Activated T-helper 17 cell treated with anti-CD3 and anti-CD28 coated beads, Interleukin-2, amount 50 U/mL, for 72 hours (primary cell): ENCODE results near the gene ADAMTS13. TPM values are rescaled to one million over a fixed set of nuclear protein-coding genes. Genes with fewer than 3 reads are reported as not detected.
"Not testable (repeated sequence)": the region's sequence is repeated elsewhere in the genome, so short reads cannot be mapped to it uniquely, and the experiment has no call there.

Experiments
- ATAC-seq: fragments of 150-1000 bp; cut with Tn5 transposase; replicated peaks from 2 replicates; pipeline ENCODE4 v1.10.0; 2021; ENCODE audit warnings: mild to moderate bottlenecking, moderate library complexity
- H3K27ac Mint-ChIP-seq: one replicate; pipeline ENCODE4 v1.8.0; 2022; ENCODE audit warnings: mixed read lengths
- H3K27me3 Mint-ChIP-seq: one replicate; pipeline ENCODE4 v1.8.0; 2022; ENCODE audit warnings: mixed read lengths
- H3K36me3 Mint-ChIP-seq: one replicate; pipeline ENCODE4 v1.8.0; 2022; ENCODE audit warnings: low read depth, mild to moderate bottlenecking, mixed read lengths
- H3K4me1 Mint-ChIP-seq: one replicate; pipeline ENCODE4 v1.8.0; 2022; ENCODE audit warnings: mixed read lengths
- H3K4me3 Mint-ChIP-seq: one replicate; pipeline ENCODE4 v1.8.0; 2022; ENCODE audit warnings: mild to moderate bottlenecking, mixed read lengths
- H3K9me3 Mint-ChIP-seq: one replicate; pipeline ENCODE4 v1.8.0; 2022; ENCODE audit warnings: mixed read lengths
- total RNA-seq, 2 donors: library from RNA; stranded (reverse); gene quantifications; one replicate each; pipeline ENCODE4 v1.2.3, GENCODE V29; 2022

Gene ADAMTS13
- total RNA-seq, 2 donors from 2014 or later, result 1.2 to 3.9 TPM

GRCh38 chr9:133448487-133448972, 26.4 kb downstream of the ADAMTS13 start:
- Mint-ChIP-seq H3K4me3 (no peak overlapping the region), H3K36me3 (no peaks in the 10 kb centered on the region), H3K9me3 (no peaks in the 10 kb centered on the region), H3K27me3 (peaks cover 4% of the 10 kb centered on the region), H3K27ac (no peak overlapping the region), H3K4me1 (no peaks in the 10 kb centered on the region)
- ATAC-seq, result no peak

GRCh38 chr9:133449760-133450159, 27.6 kb downstream of the ADAMTS13 start:
- H3K27me3 Mint-ChIP-seq, result peaks cover 4% of the 10 kb centered on the region
- no peak for ATAC-seq
- no peaks in the 10 kb centered on the region for H3K36me3 Mint-ChIP-seq
- H3K27ac Mint-ChIP-seq, result no peak overlapping the region
- no peak overlapping the region for H3K4me3 Mint-ChIP-seq
- H3K9me3 Mint-ChIP-seq, result no peaks in the 10 kb centered on the region
- H3K4me1 Mint-ChIP-seq, result no peaks in the 10 kb centered on the region

DNA sequence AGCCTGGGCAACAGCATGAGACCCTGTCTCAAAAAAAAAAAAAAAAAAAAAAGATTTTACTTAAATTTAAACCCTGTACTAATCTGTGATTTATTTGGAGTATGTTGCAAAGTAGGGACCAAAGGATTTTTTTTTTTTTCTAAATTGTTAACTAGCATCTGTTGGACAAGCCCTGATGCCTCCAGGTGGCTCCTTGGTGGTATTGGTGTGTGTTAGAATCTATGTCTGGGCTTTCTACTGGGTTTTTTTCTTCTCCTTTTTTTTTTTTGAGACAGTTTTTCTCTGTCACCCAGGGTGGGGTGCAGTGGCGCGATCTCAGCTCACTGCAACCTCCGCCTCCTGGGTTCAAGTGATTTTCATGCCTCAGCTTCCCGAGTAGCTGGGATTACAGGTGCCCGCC, 29.7 kb downstream of the ADAMTS13 start:
- H3K9me3 Mint-ChIP-seq, H3K4me3 Mint-ChIP-seq, H3K36me3 Mint-ChIP-seq, H3K4me1 Mint-ChIP-seq, ATAC-seq, H3K27ac Mint-ChIP-seq, H3K27me3 Mint-ChIP-seq: not testable (repeated sequence)

- Mint-ChIP-seq H3K27ac (no peak overlapping the region), H3K4me3 (no peak overlapping the region), H3K9me3 (no peaks in the 10 kb centered on the region), H3K4me1 (no peaks in the 10 kb centered on the region), H3K27me3 (no peaks in the 10 kb centered on the region), H3K36me3 (no peaks in the 10 kb centered on the region)
- ATAC-seq, result no peak
These were observed 30.4 kb downstream of the ADAMTS13 start for GRCh38 chr9:133452562-133452961.

DNA sequence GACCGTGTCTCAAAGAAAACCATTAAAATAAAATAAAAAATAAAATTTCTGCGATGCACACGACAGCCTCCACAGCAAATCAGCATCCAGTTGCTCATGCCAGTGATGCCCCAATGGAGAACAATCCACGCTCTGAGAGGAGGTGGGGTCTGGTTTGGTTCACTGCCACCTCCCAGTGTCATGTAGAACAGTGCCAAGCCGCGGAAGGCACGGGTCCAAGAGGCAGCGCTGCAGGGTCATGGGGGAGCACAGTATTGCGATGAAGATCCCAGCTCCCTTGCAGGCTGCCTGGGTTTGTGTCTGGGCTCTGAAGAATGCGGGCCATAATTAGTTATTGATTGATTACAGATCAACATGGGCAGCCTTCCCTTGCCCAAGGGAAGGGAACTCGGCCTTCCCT, 31.5 kb downstream of the ADAMTS13 start:
- no peak overlapping the region for H3K27ac Mint-ChIP-seq
- no peaks in the 10 kb centered on the region for H3K9me3 Mint-ChIP-seq
- no peaks in the 10 kb centered on the region for H3K36me3 Mint-ChIP-seq

GRCh38 chr9:133454325-133454724, 32.2 kb downstream of the ADAMTS13 start:
- H3K27ac Mint-ChIP-seq, result no peak overlapping the region
- no peak for ATAC-seq
- no peaks in the 10 kb centered on the region for H3K36me3 Mint-ChIP-seq
- H3K4me1 Mint-ChIP-seq, result no peaks in the 10 kb centered on the region
- H3K4me3 Mint-ChIP-seq, result no peak overlapping the region
- no peaks in the 10 kb centered on the region for H3K9me3 Mint-ChIP-seq
- no peaks in the 10 kb centered on the region for H3K27me3 Mint-ChIP-seq

More for the DNA sequence above, 31.5 kb downstream of the ADAMTS13 start:
- no peak for ATAC-seq
- Mint-ChIP-seq H3K4me1 (no peaks in the 10 kb centered on the region), H3K27me3 (no peaks in the 10 kb centered on the region), H3K4me3 (no peak overlapping the region)

GRCh38 chr9:133454943-133455673, 32.9 kb downstream of the ADAMTS13 start:
- Mint-ChIP-seq H3K9me3 (no peaks in the 10 kb centered on the region), H3K36me3 (no peaks in the 10 kb centered on the region), H3K4me3 (no peak overlapping the region), H3K27me3 (no peaks in the 10 kb centered on the region), H3K27ac (no peak overlapping the region), H3K4me1 (no peaks in the 10 kb centered on the region)
- no peak for ATAC-seq

GRCh38 chr9:133455936-133456335, 33.8 kb downstream of the ADAMTS13 start:
- no peaks in the 10 kb centered on the region for H3K9me3 Mint-ChIP-seq

GRCh38 chr9:133456409-133456808, 34.2 kb downstream of the ADAMTS13 start:
- Mint-ChIP-seq H3K27ac (no peak overlapping the region), H3K4me3 (no peak overlapping the region), H3K36me3 (no peaks in the 10 kb centered on the region), H3K4me1 (no peaks in the 10 kb centered on the region), H3K9me3 (no peaks in the 10 kb centered on the region), H3K27me3 (no peaks in the 10 kb centered on the region)
- no peak for ATAC-seq

More at GRCh38 chr9:133455936-133456335, 33.8 kb downstream of the ADAMTS13 start:
- no peaks in the 10 kb centered on the region for H3K4me1 Mint-ChIP-seq
- H3K36me3 Mint-ChIP-seq, result no peaks in the 10 kb centered on the region
- H3K27me3 Mint-ChIP-seq, result no peaks in the 10 kb centered on the region
- no peak overlapping the region for H3K4me3 Mint-ChIP-seq
- no peak for ATAC-seq
- no peak overlapping the region for H3K27ac Mint-ChIP-seq

DNA sequence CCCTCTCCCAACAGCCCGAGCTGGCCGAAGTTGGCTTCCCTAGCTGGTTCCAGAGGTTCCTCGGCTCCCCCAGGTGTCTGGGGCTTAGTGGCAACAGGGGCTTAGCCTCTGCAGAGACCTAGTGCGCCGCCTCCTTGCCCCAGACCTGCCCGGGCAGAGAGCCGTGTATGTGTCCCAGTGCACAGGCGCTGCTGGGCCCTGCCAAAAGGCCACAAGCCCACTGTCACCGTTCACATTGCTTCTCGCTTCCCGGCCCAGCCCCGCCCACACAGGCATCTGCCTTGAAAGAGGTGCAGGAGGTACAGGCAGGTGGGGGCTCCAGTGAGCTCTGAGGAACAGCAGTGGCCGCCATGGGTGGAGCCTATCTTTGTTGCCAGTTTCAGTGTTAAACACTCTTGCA, 35.1 kb downstream of the ADAMTS13 start:
- H3K4me1 Mint-ChIP-seq, result no peaks in the 10 kb centered on the region
- H3K4me3 Mint-ChIP-seq, result no peak overlapping the region
- no peaks in the 10 kb centered on the region for H3K27me3 Mint-ChIP-seq
- no peak overlapping the region for H3K27ac Mint-ChIP-seq
- H3K9me3 Mint-ChIP-seq, result no peaks in the 10 kb centered on the region
- no peak for ATAC-seq
- no peaks in the 10 kb centered on the region for H3K36me3 Mint-ChIP-seq

DNA sequence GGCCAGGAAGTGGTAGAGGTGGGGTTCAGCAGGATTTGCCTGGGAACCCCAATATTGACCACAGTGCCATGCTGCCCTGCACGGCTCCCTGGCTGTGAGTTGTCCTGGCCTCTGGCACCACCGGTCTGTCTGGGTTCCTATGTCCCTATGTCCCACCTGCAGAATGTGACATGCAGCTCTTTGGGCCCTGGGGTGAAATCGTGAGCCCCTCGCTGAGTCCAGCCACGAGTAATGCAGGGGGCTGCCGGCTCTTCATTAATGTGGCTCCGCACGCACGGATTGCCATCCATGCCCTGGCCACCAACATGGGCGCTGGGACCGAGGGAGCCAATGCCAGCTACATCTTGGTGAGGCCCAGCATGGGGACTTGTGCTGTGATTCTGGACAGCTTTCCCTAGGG, 35.6 kb downstream of the ADAMTS13 start:
- Mint-ChIP-seq H3K9me3 (no peaks in the 10 kb centered on the region), H3K27me3 (no peaks in the 10 kb centered on the region), H3K4me1 (no peaks in the 10 kb centered on the region), H3K27ac (no peak overlapping the region), H3K4me3 (no peak overlapping the region), H3K36me3 (no peaks in the 10 kb centered on the region)
- ATAC-seq, result no peak

GRCh38 chr9:133458643-133459312, 36.6 kb downstream of the ADAMTS13 start:
- Mint-ChIP-seq H3K9me3 (no peaks in the 10 kb centered on the region), H3K4me3 (peak overlapping the region; percentile 86), H3K4me1 (no peaks in the 10 kb centered on the region), H3K36me3 (no peaks in the 10 kb centered on the region), H3K27ac (peak overlapping the region; percentile 72), H3K27me3 (no peaks in the 10 kb centered on the region)
- ATAC-seq, result no peak

DNA sequence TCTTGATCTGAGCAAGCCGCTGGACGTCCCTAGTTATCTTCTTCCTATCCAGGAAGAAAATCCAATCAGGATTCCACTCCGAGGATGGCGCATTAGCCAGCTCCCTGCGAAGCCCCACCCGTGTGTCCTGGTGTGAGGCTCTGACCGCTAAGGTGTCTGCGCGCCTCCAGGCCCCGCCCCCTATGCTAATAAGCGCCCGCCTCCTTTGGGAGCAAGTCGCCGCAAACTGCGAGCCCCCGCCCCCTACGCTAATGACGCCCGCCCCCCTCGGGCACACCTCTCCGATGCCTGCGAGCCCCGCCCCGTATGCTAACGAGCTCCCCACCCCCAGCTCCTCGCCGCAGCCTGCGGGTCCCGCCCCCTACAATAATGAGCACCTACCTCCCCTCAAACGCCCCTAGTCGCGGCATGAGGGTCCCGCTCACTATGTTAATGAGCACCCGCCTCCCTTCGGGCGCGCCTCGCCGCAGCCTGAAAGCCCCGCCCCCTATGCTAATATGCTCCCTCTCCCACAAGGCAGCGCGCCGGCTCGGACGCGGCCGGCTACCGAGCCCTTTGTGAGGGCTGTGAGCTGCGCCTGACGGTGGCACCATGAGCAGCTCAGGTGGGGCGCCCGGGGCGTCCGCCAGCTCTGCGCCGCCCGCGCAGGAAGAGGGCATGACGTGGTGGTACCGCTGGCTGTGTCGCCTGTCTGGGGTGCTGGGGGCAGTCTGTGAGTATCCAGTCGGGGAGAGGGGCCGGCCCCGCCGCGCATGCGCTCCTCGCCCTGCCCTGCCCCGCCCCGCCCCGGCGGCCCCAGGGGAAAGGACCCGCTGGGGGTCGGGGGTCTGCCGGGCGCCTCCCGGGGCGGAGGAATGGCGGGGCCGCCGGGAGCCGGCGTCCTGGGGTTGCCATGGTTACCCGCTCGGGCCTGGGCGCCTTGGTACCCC, 37.6 kb downstream of the ADAMTS13 start, which contains the start of gene CACFD1:
CACFD1 (plus strand) TSS at position 503 of the 929 bp plus-strand sequence; CDS start at position 592, 89 bp downstream.
- ATAC-seq, result peak; percentile 91
- no peaks in the 10 kb centered on the region for H3K4me1 Mint-ChIP-seq
- H3K9me3 Mint-ChIP-seq, result no peaks in the 10 kb centered on the region
- no peaks in the 10 kb centered on the region for H3K27me3 Mint-ChIP-seq
- peak within 1 kb of the TSS; percentile 72 for H3K27ac Mint-ChIP-seq
- peak within 1 kb of the TSS; percentile 86 for H3K4me3 Mint-ChIP-seq
- no peaks in the 10 kb centered on the region for H3K36me3 Mint-ChIP-seq

DNA sequence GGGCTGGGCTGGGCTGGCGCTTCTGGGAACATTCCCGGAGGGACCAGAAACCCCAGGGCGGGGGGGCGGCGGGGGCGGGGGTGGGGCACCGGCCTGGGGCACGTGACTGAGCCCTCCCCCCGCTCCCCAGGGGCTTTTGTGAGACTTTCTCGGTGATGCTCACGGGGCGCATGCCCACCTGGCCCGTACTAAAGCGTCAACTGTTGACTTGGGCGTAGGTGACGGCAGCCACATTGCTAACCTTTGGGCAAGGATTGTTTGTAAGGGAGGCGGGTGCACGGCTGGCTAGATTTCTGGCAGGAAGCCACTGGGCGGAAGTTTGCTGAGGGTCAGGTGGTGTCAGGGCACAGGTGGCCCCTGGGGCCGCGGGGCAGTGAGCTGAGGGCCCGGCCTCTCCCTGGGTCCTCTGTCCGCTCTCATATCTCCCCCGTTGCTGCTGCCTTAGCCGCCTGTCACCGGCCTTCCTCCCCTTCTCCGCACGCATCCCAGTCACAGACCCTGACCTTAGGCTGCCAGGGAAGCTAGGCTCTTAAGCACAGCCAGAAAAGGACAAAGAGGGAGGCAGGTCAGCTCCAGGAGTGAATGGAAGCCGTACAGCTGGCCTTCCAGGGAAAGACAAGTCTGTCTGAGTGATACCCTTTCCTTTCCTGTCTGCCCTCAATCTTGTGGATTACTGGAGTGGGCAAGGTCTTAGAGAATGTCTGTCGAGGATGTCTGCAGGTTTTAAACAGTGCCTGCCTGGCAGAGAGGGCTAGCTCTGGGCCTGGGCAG, 38.4 kb downstream of the ADAMTS13 start:
- no peaks in the 10 kb centered on the region for H3K4me1 Mint-ChIP-seq
- peak overlapping the region; percentile 86 for H3K4me3 Mint-ChIP-seq
- peak overlapping the region; percentile 20 for H3K27ac Mint-ChIP-seq
- no peak for ATAC-seq
- no peaks in the 10 kb centered on the region for H3K27me3 Mint-ChIP-seq
- H3K9me3 Mint-ChIP-seq, result no peaks in the 10 kb centered on the region
- H3K36me3 Mint-ChIP-seq, result no peaks in the 10 kb centered on the region
